K562 (cell line): ENCODE measurements around the gene CAPZA3. TPM values are rescaled to one million over a fixed set of nuclear protein-coding genes. Genes with fewer than 3 reads are reported as not detected.

Source experiments
- BMI1 ChIP-seq: fragments of 150-350 bp; IDR thresholded peaks from 2 replicates; pipeline ENCODE4 v1.6.1; 2014; ENCODE audit warnings: low read length
- CREB1 ChIP-seq, 2 experiments: sonication (generic) in 1 of 2; formaldehyde crosslinking in 1 of 2; IDR thresholded peaks; 2 replicates each; pipeline versions ENCODE4 v1.6.1 to v1.8.0; 2012 to 2022; ENCODE audit warnings: inconsistent platforms in 1 of 2, mild to moderate bottlenecking in 1 of 2, missing genetic modification reagents in 1 of 2, moderate library complexity in 1 of 2
- DIDO1 ChIP-seq: fragments of 450-650 bp; IDR thresholded peaks from 2 replicates; pipeline ENCODE4 v1.6.1; 2016; ENCODE audit warnings: low read depth, missing biosample characterization, missing genetic modification characterization
- MAFG ChIP-seq: fragments of 450-650 bp; conservative IDR thresholded peaks from 2 replicates; pipeline ENCODE4 v1.6.1; 2016; ENCODE audit warnings: missing genetic modification characterization, missing compliant biosample characterization
- MYC ChIP-seq, 2 experiments: fragments of 250-450 bp in 1 of 2; sonication (Bioruptor Pico) in 1 of 2; IDR thresholded peaks; 2 replicates each; pipeline versions ENCODE4 v1.5.1 to v1.6.1; 2012 to 2021; ENCODE audit warnings: low read depth in 2 of 2, borderline replicate concordance in 1 of 2, improper control_type of control experiment in 1 of 2, low read length in 1 of 2, mild to moderate bottlenecking in 1 of 2, moderate library complexity in 1 of 2
- NFIX ChIP-seq: fragments of 250-450 bp; sonication (Bioruptor Pico); IDR thresholded peaks from 2 replicates; pipeline ENCODE4 v1.4.0; 2020; ENCODE audit warnings: low read depth, mild to moderate bottlenecking, moderate library complexity
- NFXL1 ChIP-seq: fragments of 450-650 bp; formaldehyde crosslinking; IDR thresholded peaks from 2 replicates; pipeline ENCODE4 v1.4.0; 2021; ENCODE audit warnings: mild to moderate bottlenecking
- POLR3G ChIP-seq: IDR thresholded peaks from 2 replicates; pipeline ENCODE4 v1.6.1; 2011; ENCODE audit not compliant: insufficient read length, insufficient replicate concordance; ENCODE audit errors: extremely low read depth
- POU5F1 ChIP-seq: fragments of 150-350 bp; IDR thresholded peaks from 2 replicates; pipeline ENCODE4 v1.6.1; 2014; ENCODE audit warnings: borderline replicate concordance, low read length, low read depth, mild to moderate bottlenecking; ENCODE audit not compliant: partially characterized antibody
- RCOR1 ChIP-seq, 2 experiments: IDR thresholded peaks; 2 replicates each; pipeline ENCODE4 v1.6.1; 2012; ENCODE audit warnings: low read depth in 2 of 2, low read length in 2 of 2, borderline replicate concordance in 1 of 2, improper control_type of control experiment in 1 of 2
- RHOXF2B ChIP-seq: fragments of 250-450 bp; sonication (Bioruptor Pico); conservative IDR thresholded peaks from 2 replicates; pipeline ENCODE4 v1.5.1; 2021
- SMAD4 ChIP-seq: fragments of 250-450 bp; sonication (Bioruptor Pico); conservative IDR thresholded peaks from 2 replicates; pipeline ENCODE4 v1.8.0; 2021; ENCODE audit warnings: inconsistent platforms, mild to moderate bottlenecking, moderate library complexity
- SMC3 ChIP-seq: conservative IDR thresholded peaks from 2 replicates; pipeline ENCODE4 v1.6.1; 2011; ENCODE audit warnings: low read depth, low read length, improper control_type of control experiment; ENCODE audit not compliant: insufficient read depth
- SP1 ChIP-seq: sonication (generic); formaldehyde crosslinking; IDR thresholded peaks from 2 replicates; pipeline ENCODE4 v1.8.1; 2022; ENCODE audit warnings: mild to moderate bottlenecking, missing genetic modification reagents
- TCF7 ChIP-seq: sonication (generic); IDR thresholded peaks from 2 replicates; pipeline ENCODE4 v1.6.1; 2016; ENCODE audit warnings: antibody characterized with exemption, borderline replicate concordance
- TEAD4 ChIP-seq, 2 experiments: sonication (generic) in 1 of 2; formaldehyde crosslinking in 1 of 2; IDR thresholded peaks; 2 replicates each; pipeline versions ENCODE4 v1.6.1 to v1.8.0; 2012 to 2022; ENCODE audit warnings: borderline replicate concordance in 1 of 2, inconsistent platforms in 1 of 2, low read length in 1 of 2, mild to moderate bottlenecking in 1 of 2, missing genetic modification reagents in 1 of 2
- ZFP30 ChIP-seq: fragments of 250-450 bp; sonication (Bioruptor Pico); IDR thresholded peaks from 2 replicates; pipeline ENCODE4 v1.8.0; 2022; ENCODE audit warnings: moderate library complexity, mild to moderate bottlenecking, inconsistent platforms, borderline replicate concordance
- ZNF311 ChIP-seq: fragments of 250-450 bp; sonication (Bioruptor Pico); IDR thresholded peaks from 2 replicates; pipeline ENCODE4 v1.4.0; 2020; ENCODE audit warnings: mild to moderate bottlenecking, moderate library complexity
- ZNF583 ChIP-seq: fragments of 250-450 bp; sonication (Bioruptor Pico); IDR thresholded peaks from 2 replicates; pipeline ENCODE4 v1.4.0; 2020
- ZNF76 ChIP-seq: fragments of 250-450 bp; sonication (Bioruptor Pico); IDR thresholded peaks from 2 replicates; pipeline ENCODE4 v1.4.0; 2020; ENCODE audit warnings: mild to moderate bottlenecking, moderate library complexity, borderline replicate concordance
- polyA plus RNA-seq, 8 experiments: library from polyadenylated mRNA; depleted of rRNA in 4 of 8; stranded (reverse) in 5 of 8; unstranded in 3 of 8; fragments of >200 nt; fragmentation: Nextera tagmentation in 2 of 8; fragmentation: Illumina TruSeq in 1 of 8; extraction: Ambion mirVana in 2 of 8; extraction: Trizol in 1 of 8; gene quantifications; 2 replicates each; pipeline versions ENCODE4 v1.2.1 to v1.2.3, GENCODE V29; 2011 to 2014; ENCODE audit warnings: inconsistent platforms in 1 of 8, missing spikeins in 1 of 8
- total RNA-seq, 7 experiments: library from RNA; depleted of rRNA in 6 of 7; stranded (reverse); fragments of >200 nt in 6 of 7; fragmentation: Illumina TruSeq in 2 of 7; extraction: Trizol in 2 of 7; gene quantifications; 2 replicates each; pipeline versions ENCODE4 v1.2.1 to v1.2.3, GENCODE V29; 2011 to 2021; ENCODE audit warnings: low replicate concordance in 1 of 7
- TF ChIP-seq, protein P1 (sequence below): fragments of 250-450 bp; sonication (Bioruptor Pico); IDR thresholded peaks from 2 replicates; pipeline ENCODE4 v1.8.0; 2022; ENCODE audit warnings: moderate library complexity, mild to moderate bottlenecking, inconsistent platforms
- TF ChIP-seq, protein P2 (sequence below): fragments of 200-800 bp; sonication (Bioruptor generic); IDR thresholded peaks from 2 replicates; pipeline ENCODE4 v1.6.1; 2017; ENCODE audit warnings: missing genetic modification characterization, missing compliant biosample characterization
- TF ChIP-seq, protein P3 (sequence below): sonication (generic); formaldehyde crosslinking; IDR thresholded peaks from 2 replicates; pipeline ENCODE4 v1.8.1; 2023; ENCODE audit warnings: mild to moderate bottlenecking, missing genetic modification reagents, moderate library complexity
- TF ChIP-seq, protein P4 (sequence below): fragments of 250-450 bp; sonication (Bioruptor Pico); IDR thresholded peaks from 2 replicates; pipeline ENCODE4 v1.8.0; 2021; ENCODE audit warnings: mild to moderate bottlenecking, moderate library complexity

The CAPZA3 gene
- total and polyA plus RNA-seq, 9 of the 15 experiments (the other 6 are each of a cell fraction or from before 2014, with no cell fraction given) = not detected

DNA sequence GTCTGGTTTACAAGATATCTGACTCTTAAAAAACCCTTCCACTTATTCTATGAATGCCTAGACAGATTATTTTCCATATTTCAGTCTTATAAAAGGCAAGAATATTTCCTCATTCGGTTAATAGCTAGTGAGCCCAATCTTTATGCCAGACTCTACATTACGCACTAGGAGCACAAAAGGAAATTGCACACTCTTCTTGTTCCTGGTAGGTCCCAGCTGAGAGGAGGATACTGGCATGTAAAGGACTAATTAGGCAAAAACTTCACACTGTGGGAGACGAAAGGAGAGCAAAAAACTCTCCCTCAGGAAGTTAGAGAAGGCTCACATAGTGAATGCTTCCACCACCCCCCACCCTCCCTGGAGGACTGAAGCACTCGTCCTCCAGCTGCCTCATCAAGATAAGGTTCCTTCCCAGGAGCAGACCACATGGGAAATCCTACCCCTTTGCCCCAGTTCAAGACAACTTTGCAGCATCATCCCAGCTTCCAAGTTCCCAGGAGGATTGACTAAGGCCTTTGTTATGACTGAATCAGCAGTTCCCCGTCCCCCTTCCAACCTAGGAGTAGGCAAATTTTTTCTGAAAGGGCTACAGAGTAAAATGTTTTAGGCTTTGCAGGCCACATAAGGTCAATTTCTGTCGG is 14.5 kb downstream of the CAPZA3 start (continued):
- TF ChIP-seq DIDO1 (no peak), SMAD4 (no peak), ZNF76 (CRISPR knock-in tag) (no peak), RHOXF2B (CRISPR knock-in tag) (no peak), SP1 (no peak), TCF7 (no peak), MAFG (tag) (0 out of 2 replicates have a peak, but pooled peaks have one; percentile 26), ZNF311 (CRISPR knock-in tag) (no peak), MYC (IDR thresholded peaks at IDR 0.05; ENCODE audit: low read depth, low read length) (peak; percentile 35; the same call in 1 of the 2 replicates), MYC (CRISPR knock-in tag; IDR thresholded peaks at IDR 0.05; ENCODE audit: borderline replicate concordance, low read depth) (no peak), NFIX (CRISPR knock-in tag) (no peak), TEAD4 (IDR thresholded peaks at IDR 0.05; ENCODE audit: low read length) (peak; percentile 19; the same call in 1 of the 2 replicates), TEAD4 (CRISPR knock-in tag; IDR thresholded peaks at IDR 0.05; ENCODE audit: borderline replicate concordance) (no peak), POLR3G (no peak), POU5F1 (no peak), CREB1 (IDR thresholded peaks at IDR 0.05) (no peak), CREB1 (CRISPR knock-in tag; IDR thresholded peaks at IDR 0.05) (no peak), NFXL1 (CRISPR knock-in tag) (no peak), SMC3 (no peak), ZNF583 (CRISPR knock-in tag) (no peak), RCOR1 (IDR thresholded peaks at IDR 0.05; ENCODE audit: borderline replicate concordance in 1 of 2, low read depth in 2 of 2, low read length in 2 of 2) (no peak), BMI1 (no peak), ZFP30 (no peak)
- TF ChIP-seq, protein P1, sequence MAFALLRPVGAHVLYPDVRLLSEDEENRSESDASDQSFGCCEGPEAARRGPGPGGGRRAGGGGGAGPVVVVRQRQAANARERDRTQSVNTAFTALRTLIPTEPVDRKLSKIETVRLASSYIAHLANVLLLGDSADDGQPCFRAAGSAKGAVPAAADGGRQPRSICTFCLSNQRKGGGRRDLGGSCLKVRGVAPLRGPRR (CRISPR knock-in tag) = no peak
- TF ChIP-seq, protein P2, sequence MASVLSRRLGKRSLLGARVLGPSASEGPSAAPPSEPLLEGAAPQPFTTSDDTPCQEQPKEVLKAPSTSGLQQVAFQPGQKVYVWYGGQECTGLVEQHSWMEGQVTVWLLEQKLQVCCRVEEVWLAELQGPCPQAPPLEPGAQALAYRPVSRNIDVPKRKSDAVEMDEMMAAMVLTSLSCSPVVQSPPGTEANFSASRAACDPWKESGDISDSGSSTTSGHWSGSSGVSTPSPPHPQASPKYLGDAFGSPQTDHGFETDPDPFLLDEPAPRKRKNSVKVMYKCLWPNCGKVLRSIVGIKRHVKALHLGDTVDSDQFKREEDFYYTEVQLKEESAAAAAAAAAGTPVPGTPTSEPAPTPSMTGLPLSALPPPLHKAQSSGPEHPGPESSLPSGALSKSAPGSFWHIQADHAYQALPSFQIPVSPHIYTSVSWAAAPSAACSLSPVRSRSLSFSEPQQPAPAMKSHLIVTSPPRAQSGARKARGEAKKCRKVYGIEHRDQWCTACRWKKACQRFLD (CRISPR knock-in tag) = no peak
- TF ChIP-seq, protein P3, sequence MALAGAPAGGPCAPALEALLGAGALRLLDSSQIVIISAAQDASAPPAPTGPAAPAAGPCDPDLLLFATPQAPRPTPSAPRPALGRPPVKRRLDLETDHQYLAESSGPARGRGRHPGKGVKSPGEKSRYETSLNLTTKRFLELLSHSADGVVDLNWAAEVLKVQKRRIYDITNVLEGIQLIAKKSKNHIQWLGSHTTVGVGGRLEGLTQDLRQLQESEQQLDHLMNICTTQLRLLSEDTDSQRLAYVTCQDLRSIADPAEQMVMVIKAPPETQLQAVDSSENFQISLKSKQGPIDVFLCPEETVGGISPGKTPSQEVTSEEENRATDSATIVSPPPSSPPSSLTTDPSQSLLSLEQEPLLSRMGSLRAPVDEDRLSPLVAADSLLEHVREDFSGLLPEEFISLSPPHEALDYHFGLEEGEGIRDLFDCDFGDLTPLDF = no peak
- TF ChIP-seq, protein P4, sequence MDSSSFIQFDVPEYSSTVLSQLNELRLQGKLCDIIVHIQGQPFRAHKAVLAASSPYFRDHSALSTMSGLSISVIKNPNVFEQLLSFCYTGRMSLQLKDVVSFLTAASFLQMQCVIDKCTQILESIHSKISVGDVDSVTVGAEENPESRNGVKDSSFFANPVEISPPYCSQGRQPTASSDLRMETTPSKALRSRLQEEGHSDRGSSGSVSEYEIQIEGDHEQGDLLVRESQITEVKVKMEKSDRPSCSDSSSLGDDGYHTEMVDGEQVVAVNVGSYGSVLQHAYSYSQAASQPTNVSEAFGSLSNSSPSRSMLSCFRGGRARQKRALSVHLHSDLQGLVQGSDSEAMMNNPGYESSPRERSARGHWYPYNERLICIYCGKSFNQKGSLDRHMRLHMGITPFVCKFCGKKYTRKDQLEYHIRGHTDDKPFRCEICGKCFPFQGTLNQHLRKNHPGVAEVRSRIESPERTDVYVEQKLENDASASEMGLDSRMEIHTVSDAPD (CRISPR knock-in tag) = no peak
